Ectodermal cell (in vitro differentiated cells): ENCODE measurements around the gene DCTD.

Source experiments
- H3K27ac ChIP-seq: 2 replicates; pipeline ENCODE4 v1.7.0; 2013; ENCODE audit warnings: mild to moderate bottlenecking, low read depth, low read length; ENCODE audit not compliant: insufficient read depth, poor library complexity, severe bottlenecking
- H3K27me3 ChIP-seq: 2 replicates; pipeline ENCODE4 v1.7.0; 2013; ENCODE audit warnings: mild to moderate bottlenecking, low read length; ENCODE audit not compliant: insufficient read depth, control insufficient read depth, poor library complexity, severe bottlenecking
- H3K36me3 ChIP-seq: one replicate; pipeline ENCODE4 v1.7.0; 2013; ENCODE audit warnings: low read length; ENCODE audit not compliant: control insufficient read depth, insufficient read depth
- H3K4me1 ChIP-seq: one replicate; pipeline ENCODE4 v1.7.0; 2013; ENCODE audit warnings: low read length; ENCODE audit not compliant: control insufficient read depth, insufficient read depth
- H3K4me3 ChIP-seq: 2 replicates; pipeline ENCODE4 v1.7.0; 2013; ENCODE audit warnings: low read depth, low read length, control low read depth; ENCODE audit not compliant: insufficient read depth
- H3K9me3 ChIP-seq: 2 replicates; pipeline ENCODE4 v1.7.0; 2013; ENCODE audit warnings: mild to moderate bottlenecking, low read length, moderate library complexity; ENCODE audit not compliant: control insufficient read depth
- WGBS, 2 experiments: methylation state at CpG; one replicate each; pipeline ENCODE4 v1.1.7; 2013; ENCODE audit warnings: missing lambda C conversion rate in 2 of 2; 5-methylcytosine and 5-hydroxymethylcytosine counted together

Gene DCTD

GRCh38 chr4:182874797-182875345 lies 42.3 kb downstream of the DCTD start:
- Histone ChIP-seq H3K4me1 (no peaks in the 10 kb centered on the region), H3K36me3 (no peaks in the 10 kb centered on the region), H3K4me3 (no peak overlapping the region), H3K27ac (no peak overlapping the region), H3K27me3 (no peaks in the 10 kb centered on the region), H3K9me3 (no peaks in the 10 kb centered on the region)
- WGBS, 2 experiments, result 96 to 97% methylated on average over 10 of the region's 10 CpGs

- H3K9me3 ChIP-seq, result no peaks in the 10 kb centered on the region
- no peaks in the 10 kb centered on the region for H3K27me3 ChIP-seq
- no peak overlapping the region for H3K4me3 ChIP-seq
- 94% methylated on average over 12 of the region's 12 CpGs for WGBS, 2 experiments
- H3K27ac ChIP-seq, result no peak overlapping the region
- no peaks in the 10 kb centered on the region for H3K4me1 ChIP-seq
- H3K36me3 ChIP-seq, result no peaks in the 10 kb centered on the region
These were observed 42.9 kb downstream of the DCTD start for GRCh38 chr4:182874304-182874751.

- Histone ChIP-seq H3K27me3 (no peaks in the 10 kb centered on the region), H3K36me3 (no peaks in the 10 kb centered on the region), H3K9me3 (no peaks in the 10 kb centered on the region), H3K4me3 (no peak overlapping the region), H3K4me1 (no peaks in the 10 kb centered on the region), H3K27ac (no peak overlapping the region)
- WGBS, 2 experiments, result 95 to 96% methylated on average over 13 of the region's 13 CpGs
These were observed 43.5 kb downstream of the DCTD start for GRCh38 chr4:182873726-182874125.

GRCh38 chr4:182873289-182873688 lies 43.9 kb downstream of the DCTD start:
- Histone ChIP-seq H3K4me1 (no peaks in the 10 kb centered on the region), H3K9me3 (no peaks in the 10 kb centered on the region), H3K4me3 (no peak overlapping the region), H3K27me3 (no peaks in the 10 kb centered on the region), H3K27ac (no peak overlapping the region), H3K36me3 (no peaks in the 10 kb centered on the region)
- WGBS, 2 experiments, result 97% methylated on average over 15 of the region's 15 CpGs

- WGBS, 2 experiments, result 93% methylated on average over 13 of the region's 13 CpGs
- Histone ChIP-seq H3K27me3 (no peaks in the 10 kb centered on the region), H3K4me1 (no peaks in the 10 kb centered on the region), H3K27ac (no peak overlapping the region), H3K4me3 (no peak overlapping the region), H3K36me3 (no peaks in the 10 kb centered on the region), H3K9me3 (no peaks in the 10 kb centered on the region)
These were observed 44.3 kb downstream of the DCTD start for GRCh38 chr4:182872886-182873285.

GRCh38 chr4:182871616-182872015 lies 45.6 kb downstream of the DCTD start:
- H3K27me3 ChIP-seq, result no peaks in the 10 kb centered on the region
- 83% methylated on average over 9 of the region's 9 CpGs for WGBS, 2 experiments
- no peak overlapping the region for H3K27ac ChIP-seq
- H3K9me3 ChIP-seq, result no peaks in the 10 kb centered on the region
- no peak overlapping the region for H3K4me3 ChIP-seq
- no peaks in the 10 kb centered on the region for H3K4me1 ChIP-seq
- no peaks in the 10 kb centered on the region for H3K36me3 ChIP-seq

- no peaks in the 10 kb centered on the region for H3K27me3 ChIP-seq
- no peaks in the 10 kb centered on the region for H3K9me3 ChIP-seq
- H3K4me3 ChIP-seq, result no peak overlapping the region
- H3K27ac ChIP-seq, result no peak overlapping the region
- 88 to 93% methylated on average over 4 of the region's 4 CpGs for WGBS, 2 experiments
- no peaks in the 10 kb centered on the region for H3K4me1 ChIP-seq
- no peaks in the 10 kb centered on the region for H3K36me3 ChIP-seq
These were observed 47.5 kb downstream of the DCTD start for GRCh38 chr4:182869697-182870096.

- H3K27me3 ChIP-seq, result no peaks in the 10 kb centered on the region
- WGBS, 2 experiments, result 76 to 85% methylated on average over 5 of the region's 5 CpGs
These were observed 50.4 kb downstream of the DCTD start for GRCh38 chr4:182866746-182867145.

GRCh38 chr4:182863501-182863900 lies 53.7 kb downstream of the DCTD start:
- Histone ChIP-seq H3K4me1 (peaks cover 4% of the 10 kb centered on the region), H3K4me3 (no peak overlapping the region), H3K27me3 (no peaks in the 10 kb centered on the region), H3K27ac (no peak overlapping the region), H3K9me3 (no peaks in the 10 kb centered on the region), H3K36me3 (no peaks in the 10 kb centered on the region)
- WGBS, 2 experiments, result 81 to 86% methylated on average over 6 of the region's 6 CpGs

More at GRCh38 chr4:182866746-182867145, 50.4 kb downstream of the DCTD start:
- Histone ChIP-seq H3K36me3 (no peaks in the 10 kb centered on the region), H3K9me3 (no peaks in the 10 kb centered on the region), H3K4me1 (peaks cover 4% of the 10 kb centered on the region), H3K4me3 (no peak overlapping the region), H3K27ac (no peak overlapping the region)

- Histone ChIP-seq H3K36me3 (no peaks in the 10 kb centered on the region), H3K27me3 (no peaks in the 10 kb centered on the region), H3K4me1 (peaks cover 4% of the 10 kb centered on the region), H3K27ac (no peak overlapping the region), H3K4me3 (no peak overlapping the region), H3K9me3 (no peaks in the 10 kb centered on the region)
- WGBS, 2 experiments, result 89 to 90% methylated on average over 12 of the region's 12 CpGs
These were observed 54.3 kb downstream of the DCTD start for GRCh38 chr4:182862921-182863320.
